HepG2 (cell line): Measurements from ENCODE around the gene NRK. TPM values are rescaled to one million over a fixed set of nuclear protein-coding genes. Genes with fewer than 3 reads are reported as not detected.

Experiments used
- ATAC-seq: fragments of 200-7000 bp; cut with Tn5 transposase; 3 replicates; pipeline ENCODE4 v1.9.1; 2020; ENCODE audit warnings: mild to moderate bottlenecking, moderate library complexity
- BruUV-seq: library from RNA; stranded (reverse); fragments of 400-500 nt; replicated peaks from 2 replicates; lab custom pipeline; 2021; lab: Mats Ljungman, UMichigan
- CTCF ChIA-PET: fragments of 300-600 bp; formaldehyde crosslinking; extraction: SDS; loops from one replicate; lab custom pipeline; 2021; ENCODE audit warnings: low total read pairs, inconsistent platforms, low intra/inter-chr PET ratio; lab: Yijun Ruan, JAX
- POLR2A ChIA-PET: fragments of 350-600 bp; sonication (Branson Sonifier 250); formaldehyde crosslinking; loops from one replicate; lab custom pipeline; 2020; ENCODE audit warnings: antibody characterized with exemption, inconsistent platforms; lab: Yijun Ruan, JAX
- DNase-seq: peaks from one replicate; pipeline ENCODE4 v3.0.0-alpha.2; 2015; ENCODE audit warnings: low spot score
- FAIRE-seq: peaks from 3 replicates; lab custom pipeline; 2011; peaks lifted over from hg19 to GRCh38; lab: Jason Lieb, UNC
- H2AFZ ChIP-seq: one replicate; pipeline ENCODE4 v1.6.1; 2011; ENCODE audit warnings: low read length, inconsistent platforms
- H3K27ac ChIP-seq: fragments of 300-600 bp; 3 replicates; pipeline ENCODE4 v1.8.0; 2011; ENCODE audit warnings: mixed run types, mild to moderate bottlenecking, mixed read lengths, low read length, inconsistent platforms; ENCODE audit not compliant: insufficient read depth; ENCODE audit errors: extremely low read length
- H3K27me3 ChIP-seq, 2 experiments: fragments of 200-600 bp in 1 of 2; 2 replicates in 1 of 2; 3 replicates in 1 of 2; pipeline versions ENCODE4 v1.6.0 to v1.8.0; 2011; ENCODE audit warnings: low read length in 2 of 2, mild to moderate bottlenecking in 2 of 2, moderate library complexity in 2 of 2, inconsistent platforms in 1 of 2; ENCODE audit not compliant: insufficient read depth in 2 of 2, control insufficient read depth in 1 of 2
- H3K36me3 ChIP-seq, 2 experiments: fragments of 200-600 bp in 1 of 2; replicated peaks in 1 of 2; 2 replicates in 1 of 2; 3 replicates in 1 of 2; pipeline versions ENCODE4 v1.5.1 to v1.8.0; 2011; ENCODE audit warnings: low read length in 2 of 2, inconsistent platforms in 1 of 2; ENCODE audit not compliant: insufficient read depth in 2 of 2, control insufficient read depth in 1 of 2
- H3K4me1 ChIP-seq: 2 replicates; pipeline ENCODE4 v1.5.1; 2012; ENCODE audit warnings: low read length, inconsistent platforms; ENCODE audit not compliant: insufficient read depth
- H3K4me2 ChIP-seq: 2 replicates; pipeline ENCODE4 v1.6.0; 2011; ENCODE audit warnings: low read depth, low read length, inconsistent platforms
- H3K4me3 ChIP-seq, 3 experiments: fragments of 200-600 bp in 1 of 3; sonication (generic), shearing (Covaris generic) in 1 of 3; replicated peaks in 1 of 3; 2 replicates each; pipeline ENCODE4 v1.5.1; 2011 to 2016; ENCODE audit warnings: low read length in 3 of 3, inconsistent platforms in 2 of 3, low read depth in 2 of 3, mild to moderate bottlenecking in 2 of 3, control low read depth in 1 of 3, mixed read lengths in 1 of 3; ENCODE audit not compliant: insufficient read depth in 1 of 3
- H3K79me2 ChIP-seq: one replicate; pipeline ENCODE4 v1.6.1; 2011; ENCODE audit warnings: low read length, inconsistent platforms; ENCODE audit not compliant: insufficient read depth
- H3K9ac ChIP-seq: 2 replicates; pipeline ENCODE4 v1.6.0; 2011; ENCODE audit warnings: mild to moderate bottlenecking, low read depth, low read length, inconsistent platforms; ENCODE audit not compliant: insufficient read depth
- H3K9me3 ChIP-seq: 2 replicates; pipeline ENCODE4 v1.5.1; 2012; ENCODE audit warnings: mild to moderate bottlenecking, low read length
- H4K20me1 ChIP-seq: 2 replicates; pipeline ENCODE4 v1.6.0; 2011; ENCODE audit warnings: inconsistent platforms, mild to moderate bottlenecking, low read length, moderate library complexity; ENCODE audit not compliant: insufficient read depth
- E2F1 ChIP-seq: sonication (generic); formaldehyde crosslinking; IDR thresholded peaks from 2 replicates; pipeline ENCODE4 v1.5.0; 2020; ENCODE audit warnings: missing genetic modification reagents
- NAIF1 ChIP-seq: sonication (generic); formaldehyde crosslinking; IDR thresholded peaks from 2 replicates; pipeline ENCODE4 v1.5.0; 2020; ENCODE audit warnings: mild to moderate bottlenecking, missing genetic modification reagents, borderline replicate concordance
- NFATC3 ChIP-seq: sonication (generic); formaldehyde crosslinking; IDR thresholded peaks from 2 replicates; pipeline ENCODE4 v1.5.1; 2020; ENCODE audit warnings: mild to moderate bottlenecking, missing genetic modification reagents
- ONECUT2 ChIP-seq: sonication (generic); formaldehyde crosslinking; IDR thresholded peaks from 2 replicates; pipeline ENCODE4 v1.4.0; 2020; ENCODE audit warnings: missing genetic modification reagents
- POLR2G ChIP-seq: fragments of 200-400 bp; formaldehyde crosslinking; IDR thresholded peaks from 2 replicates; pipeline ENCODE4 v1.6.1; 2018; ENCODE audit warnings: mild to moderate bottlenecking, low read depth, low read length, moderate library complexity
- SRSF9 ChIP-seq: fragments of 200-400 bp; formaldehyde crosslinking; IDR thresholded peaks from 2 replicates; pipeline ENCODE4 v1.6.1; 2018; ENCODE audit warnings: borderline replicate concordance, mild to moderate bottlenecking, low read depth, low read length; ENCODE audit not compliant: insufficient read depth, poor library complexity, severe bottlenecking
- TBL1XR1 ChIP-seq: fragments of 150-350 bp; IDR thresholded peaks from 2 replicates; pipeline ENCODE4 v1.6.1; 2014; ENCODE audit warnings: borderline replicate concordance, low read length; ENCODE audit not compliant: partially characterized antibody
- ZIK1 ChIP-seq: sonication (generic); formaldehyde crosslinking; IDR thresholded peaks from 2 replicates; pipeline ENCODE4 v1.5.0; 2020; ENCODE audit warnings: mild to moderate bottlenecking, low read depth, missing genetic modification reagents, borderline replicate concordance
- ZNF138 ChIP-seq: sonication (generic); formaldehyde crosslinking; IDR thresholded peaks from 2 replicates; pipeline ENCODE4 v1.5.0; 2020; ENCODE audit warnings: mild to moderate bottlenecking, low read depth, missing genetic modification reagents
- ZNF260 ChIP-seq: sonication (generic); formaldehyde crosslinking; IDR thresholded peaks from 2 replicates; pipeline ENCODE4 v1.4.0; 2020; ENCODE audit warnings: missing genetic modification reagents, low read depth, mild to moderate bottlenecking, borderline replicate concordance
- ZNF546 ChIP-seq: sonication (generic); formaldehyde crosslinking; conservative IDR thresholded peaks from 2 replicates; pipeline ENCODE4 v1.8.1; 2023; ENCODE audit warnings: mild to moderate bottlenecking, missing genetic modification reagents
- ZNF569 ChIP-seq: sonication (generic); formaldehyde crosslinking; IDR thresholded peaks from 2 replicates; pipeline ENCODE4 v1.5.0; 2020; ENCODE audit warnings: mild to moderate bottlenecking, missing genetic modification reagents, moderate library complexity, borderline replicate concordance
- ZNF713 ChIP-seq: sonication (generic); formaldehyde crosslinking; IDR thresholded peaks from 2 replicates; pipeline ENCODE4 v1.4.0; 2020; ENCODE audit warnings: mild to moderate bottlenecking, missing genetic modification reagents
- ZNF781 ChIP-seq: sonication (generic); formaldehyde crosslinking; IDR thresholded peaks from 2 replicates; pipeline ENCODE4 v1.5.1; 2020; ENCODE audit warnings: borderline replicate concordance, mild to moderate bottlenecking, missing genetic modification reagents; ENCODE audit errors: not compliant biosample characterization
- ZNF883 ChIP-seq: sonication (generic); formaldehyde crosslinking; IDR thresholded peaks from 2 replicates; pipeline ENCODE4 v1.5.1; 2020; ENCODE audit warnings: mild to moderate bottlenecking, missing genetic modification reagents; ENCODE audit errors: not compliant biosample characterization
- WGBS: methylation state at CpG from one replicate; pipeline ENCODE4 v1.1.6; 2017; ENCODE audit warnings: low lambda C conversion rate; 5-methylcytosine and 5-hydroxymethylcytosine counted together
- in situ Hi-C: cut with HindIII; loops from 2 replicates; pipeline ENCODE4 v1.10.0; 2017; ENCODE audit warnings: low pct_unique_long_range_greater_than_20kb; ENCODE audit not compliant: extremely low pct_ligation_motif_present
- intact Hi-C: fragments of 100-400 bp; cut with micrococcal nuclease; formaldehyde crosslinking; loops from one replicate; pipeline ENCODE4 v1.10.0; 2022; ENCODE audit not compliant: unreplicated experiment
- polyA plus RNA-seq, 8 experiments: library from polyadenylated mRNA; depleted of rRNA in 3 of 8; stranded (reverse) in 7 of 8; unstranded in 1 of 8; fragments of >200 nt; fragmentation: Illumina TruSeq in 4 of 8; extraction: Trizol in 4 of 8; gene quantifications; 2 replicates each; pipeline versions ENCODE4 v1.2.1 to v1.2.3, GENCODE V29; 2011 to 2016; ENCODE audit warnings: low read depth in 4 of 8, missing spikeins in 1 of 8, mixed read lengths in 1 of 8; ENCODE audit not compliant: insufficient read depth in 1 of 8
- total RNA-seq, 5 experiments: library from RNA; depleted of rRNA; stranded (reverse); fragments of >200 nt; fragmentation: Illumina TruSeq; extraction: Trizol; gene quantifications; 2 replicates each; pipeline ENCODE4 v1.2.3, GENCODE V29; 2016; ENCODE audit warnings: low read depth in 1 of 5
- TF ChIP-seq, protein P1 (sequence below): sonication (generic); formaldehyde crosslinking; IDR thresholded peaks from 2 replicates; pipeline ENCODE4 v1.8.0; 2023; ENCODE audit warnings: mild to moderate bottlenecking, missing genetic modification reagents
- TF ChIP-seq, protein P2 (sequence below): sonication (generic); formaldehyde crosslinking; IDR thresholded peaks from 2 replicates; pipeline ENCODE4 v1.5.0; 2020; ENCODE audit warnings: missing genetic modification reagents

Gene NRK
- total and polyA plus RNA-seq, 2 of the 13 experiments (the other 11 are each of a cell fraction or from before 2014, with no cell fraction given), result not detected

- H2AFZ ChIP-seq, result no peak overlapping the region
- BruUV-seq, result no TSS peak
- WGBS, result 20% methylated on average over 1 of the region's 3 CpGs
- in situ Hi-C loops, result no loop called here
- CTCF ChIA-PET, result no interaction called here
- no peak for TF ChIP-seq ZNF546
- no peak for TF ChIP-seq ZNF260 (CRISPR knock-in tag)
- no peak for FAIRE-seq
- no peak overlapping the region for H3K27ac ChIP-seq
- no peak overlapping the region for H3K9ac ChIP-seq
- no peaks in the 10 kb centered on the region for H3K36me3 ChIP-seq
- H4K20me1 ChIP-seq, result no peaks in the 10 kb centered on the region
- H3K79me2 ChIP-seq, result no peaks in the 10 kb centered on the region
- H3K4me2 ChIP-seq, result no peak overlapping the region
- no peak for DNase-seq
- no peaks in the 10 kb centered on the region for H3K9me3 ChIP-seq
- POLR2A ChIA-PET, result no interaction called here
- H3K27me3 ChIP-seq, result no peaks in the 10 kb centered on the region
- intact Hi-C loops, result no loop called here
- ATAC-seq, result no peak
- no peaks in the 10 kb centered on the region for H3K4me1 ChIP-seq
- H3K4me3 ChIP-seq, result no peak overlapping the region
These were observed 122.9 kb downstream of the NRK start for GRCh38 chrX:105945266-105945665.

DNA sequence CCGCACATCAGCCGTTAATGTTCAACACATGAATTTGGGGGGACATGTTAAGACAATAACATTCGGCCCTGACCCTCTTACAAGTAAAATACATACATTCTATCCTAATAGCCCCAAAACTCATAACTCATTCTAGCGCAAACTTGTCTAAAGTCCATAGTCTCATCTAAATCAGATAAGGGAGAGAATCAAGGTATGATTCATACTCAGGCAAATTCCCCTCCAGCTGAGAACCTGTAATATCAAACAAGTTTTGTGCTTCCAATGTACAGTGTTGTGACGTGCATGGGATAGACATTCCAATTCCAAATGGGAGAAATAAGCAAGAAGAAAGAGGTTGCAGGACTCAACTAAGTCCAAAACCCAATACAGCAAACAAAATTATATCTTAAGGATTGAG lies 147.1 kb downstream of the NRK start:
- no peak for FAIRE-seq
- peak; percentile 1 for DNase-seq
- H3K4me1 ChIP-seq, result peaks cover 12% of the 10 kb centered on the region
- no TSS peak for BruUV-seq
- ATAC-seq, result no peak
- no peak overlapping the region for H3K27ac ChIP-seq
- H3K9ac ChIP-seq, result no peak overlapping the region
- WGBS, result 38% methylated on average over 1 of the region's 5 CpGs
- H3K4me2 ChIP-seq, result no peak overlapping the region
- H3K4me3 ChIP-seq, result no peak overlapping the region
- no peaks in the 10 kb centered on the region for H4K20me1 ChIP-seq
- H3K9me3 ChIP-seq, result no peaks in the 10 kb centered on the region
- no peaks in the 10 kb centered on the region for H3K36me3 ChIP-seq
- no peaks in the 10 kb centered on the region for H3K27me3 ChIP-seq
- in situ Hi-C loops (no loop called here), intact Hi-C loops (no loop called here)
- CTCF ChIA-PET, result no interaction called here
- POLR2A ChIA-PET, result no interaction called here
- no peak overlapping the region for H2AFZ ChIP-seq
- no peaks in the 10 kb centered on the region for H3K79me2 ChIP-seq
- TF ChIP-seq ZNF883 (CRISPR knock-in tag) (no peak), POLR2G (no peak), ZNF569 (CRISPR knock-in tag) (no peak), TBL1XR1 (no peak), ZNF781 (CRISPR knock-in tag) (no peak), ZIK1 (no peak), E2F1 (no peak), NAIF1 (CRISPR knock-in tag) (no peak), SRSF9 (no peak), NFATC3 (CRISPR knock-in tag) (no peak), ZNF138 (CRISPR knock-in tag) (no peak), ZNF713 (CRISPR knock-in tag) (no peak), ONECUT2 (no peak)
- TF ChIP-seq, protein P1, sequence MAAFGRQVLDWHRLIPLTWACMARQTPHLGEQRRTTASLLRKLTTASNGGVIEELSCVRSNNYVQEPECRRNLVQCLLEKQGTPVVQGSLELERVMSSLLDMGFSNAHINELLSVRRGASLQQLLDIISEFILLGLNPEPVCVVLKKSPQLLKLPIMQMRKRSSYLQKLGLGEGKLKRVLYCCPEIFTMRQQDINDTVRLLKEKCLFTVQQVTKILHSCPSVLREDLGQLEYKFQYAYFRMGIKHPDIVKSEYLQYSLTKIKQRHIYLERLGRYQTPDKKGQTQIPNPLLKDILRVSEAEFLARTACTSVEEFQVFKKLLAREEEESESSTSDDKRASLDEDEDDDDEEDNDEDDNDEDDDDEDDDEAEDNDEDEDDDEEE, result no peak
- TF ChIP-seq, protein P2, sequence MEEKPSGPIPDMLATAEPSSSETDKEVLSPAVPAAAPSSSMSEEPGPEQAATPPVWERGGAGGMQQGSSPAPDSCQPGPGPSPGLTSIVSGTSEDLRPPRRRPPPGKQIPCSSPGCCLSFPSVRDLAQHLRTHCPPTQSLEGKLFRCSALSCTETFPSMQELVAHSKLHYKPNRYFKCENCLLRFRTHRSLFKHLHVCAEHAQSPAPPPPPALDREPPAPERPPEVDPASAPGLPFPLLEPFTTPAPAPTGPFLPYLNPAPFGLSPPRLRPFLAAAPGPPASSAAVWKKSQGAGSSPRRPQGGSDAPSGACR, result no peak
